Prostate gland (tissue), 2 donors: ENCODE data around the gene HLA-DMA. TPM values are rescaled to one million over a fixed set of nuclear protein-coding genes. Genes with fewer than 3 reads are reported as not detected.

Experiments
- DNase-seq: peaks from one replicate; pipeline ENCODE4 v3.0.0-alpha.2; 2019; ENCODE audit warnings: low spot score
- H3K27ac ChIP-seq, 2 donors: fragments of 200-600 bp; sonication (generic); 2 replicates each; pipeline ENCODE4 v1.5.1; 2017 to 2019
- H3K27me3 ChIP-seq: fragments of 200-600 bp; sonication (generic); replicated peaks from 2 replicates; pipeline ENCODE4 v1.5.1; 2019; ENCODE audit not compliant: insufficient read depth
- H3K36me3 ChIP-seq, 2 donors: fragments of 200-600 bp; sonication (generic); 1 replicate in 1 of 2; 2 replicates in 1 of 2; pipeline versions ENCODE4 v1.5.1 to v1.8.1; 2017 to 2019
- H3K4me1 ChIP-seq: fragments of 200-600 bp; sonication (generic); replicated peaks from 2 replicates; pipeline ENCODE4 v1.5.1; 2019
- H3K4me3 ChIP-seq, 2 donors: fragments of 200-600 bp; sonication (generic); 2 replicates each; pipeline ENCODE4 v1.5.1; 2017 to 2019
- H3K9me3 ChIP-seq: fragments of 200-600 bp; sonication (generic); 2 replicates; pipeline ENCODE4 v1.5.1; 2017
- CTCF ChIP-seq, 4 experiments: fragments of 200-600 bp in 2 of 4; fragments of 450-650 bp in 2 of 4; sonication (generic) in 2 of 4; IDR thresholded peaks; 1 replicate in 3 of 4; 2 replicates in 1 of 4; pipeline ENCODE4 v1.5.1; 2016 to 2019; ENCODE audit warnings: antibody characterized with exemption in 4 of 4, mild to moderate bottlenecking in 2 of 4, moderate library complexity in 2 of 4
- POLR2A ChIP-seq: fragments of 450-650 bp; IDR thresholded peaks from one replicate; pipeline ENCODE4 v1.6.1; 2016; ENCODE audit warnings: antibody characterized with exemption, mild to moderate bottlenecking
- POLR2AphosphoS5 ChIP-seq: sonication (generic); formaldehyde crosslinking; IDR thresholded peaks from one replicate; pipeline ENCODE4 v1.6.1; 2017; ENCODE audit warnings: antibody characterized with exemption
- WGBS: methylation state at CpG from one replicate; pipeline ENCODE4 v1.1.5; 2018; 5-methylcytosine and 5-hydroxymethylcytosine counted together
- intact Hi-C: fragments of 100-400 bp; cut with DNase I; formaldehyde crosslinking; loops from one replicate; pipeline ENCODE4 v1.14.2; 2022
- total RNA-seq, 2 donors: library from RNA; depleted of rRNA; stranded (reverse); fragments of >200 nt; gene quantifications; one replicate each; pipeline ENCODE4 v1.1.0, GENCODE V29; 2016

Gene HLA-DMA
- total RNA-seq, 2 donors from 2014 or later, result 9.6 to 26.1 TPM

GRCh38 chr6:32969685-32970412 lies 17.0 kb upstream of the HLA-DMA start:
- intact Hi-C loops, result loop anchor here (5.0 to 10.0 kb wide), 4 partner anchors 128 to 1348 kb away; partner anchors contain the start of genes CUTA, PHF1, PRRC2A and PSMB8
- Histone ChIP-seq H3K27ac (peak overlapping the region; percentile 99 to 100), H3K4me3 (peak overlapping the region; percentile 80 to 91), H3K36me3 (peaks cover 3 to 12% of the 10 kb centered on the region in 2 donors), H3K9me3 (no peaks in the 10 kb centered on the region), H3K27me3 (no peaks in the 10 kb centered on the region), H3K4me1 (peaks cover 2% of the 10 kb centered on the region)
- 0% methylated on average over 19 of the region's 19 CpGs for WGBS
- TF ChIP-seq CTCF (IDR thresholded peaks at IDR 0.05) (peak; percentile 29 to 75 (median 52)), POLR2AphosphoS5 (peak; percentile 74), POLR2A (no peak)
- DNase-seq, result peak; percentile 69

GRCh38 chr6:32968867-32969684 lies 16.2 kb upstream of the HLA-DMA start:
- no peak for TF ChIP-seq POLR2A
- TF ChIP-seq CTCF (IDR thresholded peaks at IDR 0.05), result peak in 1 of 4 experiments; percentile 3
- peak overlapping the region; percentile 80 to 91 for H3K4me3 ChIP-seq
- H3K4me1 ChIP-seq, result peaks cover 2% of the 10 kb centered on the region
- no peaks in the 10 kb centered on the region for H3K9me3 ChIP-seq
- intact Hi-C loops, result loop anchor here (5.0 kb wide), 1 partner anchor 127 kb away; the partner anchor contains the start of gene PSMB8
- H3K27ac ChIP-seq, result peak overlapping the region; percentile 99 to 100
- no peaks in the 10 kb centered on the region for H3K27me3 ChIP-seq
- DNase-seq, result peak; percentile 61
- 1% methylated on average over 40 of the region's 40 CpGs for WGBS
- H3K36me3 ChIP-seq, result peaks cover 3 to 9% of the 10 kb centered on the region in 2 donors

- intact Hi-C loops, result loop anchor here (5.0 kb wide), 1 partner anchor 126 kb away; the partner anchor contains the start of gene PSMB8
- H3K4me1 ChIP-seq, result peaks cover 2% of the 10 kb centered on the region
- no peaks in the 10 kb centered on the region for H3K9me3 ChIP-seq
- DNase-seq, result peak; percentile 93
- WGBS, result under 1% methylated on average over 50 of the region's 62 CpGs
- H3K36me3 ChIP-seq, result peaks cover 3 to 9% of the 10 kb centered on the region in 2 donors
- H3K4me3 ChIP-seq, result peak within 1 kb of the TSS; percentile 80 to 91
- peak within 1 kb of the TSS; percentile 99 to 100 for H3K27ac ChIP-seq
- H3K27me3 ChIP-seq, result no peaks in the 10 kb centered on the region
- TF ChIP-seq POLR2AphosphoS5 (peak; percentile 94), POLR2A (peak; percentile 98), CTCF (IDR thresholded peaks at IDR 0.05) (peak in 1 of 4 experiments; percentile 29)
These were observed 15.4 kb upstream of the HLA-DMA start, which contains the start of gene BRD2 for GRCh38 chr6:32968093-32968866. Gene BRD2 (plus strand): TSS chr6:32968594. CDS start chr6:32972899, 4,305 bp downstream.

- intact Hi-C loops, result loop anchor here (5.0 kb wide), 1 partner anchor 125 kb away; the partner anchor contains the start of gene PSMB8
- Histone ChIP-seq H3K36me3 (peaks cover 0 to 2% of the 10 kb centered on the region in 2 donors), H3K27ac (peak overlapping the region; percentile 99 to 100), H3K4me3 (peak overlapping the region; percentile 80 to 91), H3K27me3 (no peaks in the 10 kb centered on the region), H3K4me1 (peaks cover 2% of the 10 kb centered on the region), H3K9me3 (no peaks in the 10 kb centered on the region)
- 10% methylated on average over 16 of the region's 16 CpGs for WGBS
- no peak for TF ChIP-seq POLR2AphosphoS5
- peak in 3 of 4 experiments; percentile 8 to 60 (median 34) for TF ChIP-seq CTCF (IDR thresholded peaks at IDR 0.05)
- no peak for DNase-seq
These were observed 14.5 kb upstream of the HLA-DMA start for GRCh38 chr6:32967151-32968091.
